Measurements from ENCODE around the gene RAB6C.
"Not testable (repeated sequence)": the region's sequence is repeated elsewhere in the genome, so short reads cannot be mapped to it uniquely, and the experiment has no call there.

- not testable (repeated sequence) for TF ChIP-seq CTCF (conservative IDR thresholded peaks at IDR 0.05; ENCODE audit: low read depth in 2 of 2); ETS1 (IDR thresholded peaks at IDR 0.05); REST (IDR thresholded peaks at IDR 0.05; ENCODE audit: unreplicated experiment); EZH2 (IDR thresholded peaks at IDR 0.05; ENCODE audit: low read depth, unreplicated experiment); JUNB (IDR thresholded peaks at IDR 0.05; ENCODE audit: unreplicated experiment); EZH2phosphoT487 (IDR thresholded peaks at IDR 0.05; ENCODE audit: unreplicated experiment); NANOG (IDR thresholded peaks at IDR 0.05; ENCODE audit: borderline replicate concordance); CREB1 (CRISPR knock-in tag; IDR thresholded peaks at IDR 0.05; ENCODE audit: low read depth); POLR2AphosphoS5 (IDR thresholded peaks at IDR 0.05; ENCODE audit: low read depth); STAT1 (IDR thresholded peaks at IDR 0.05; ENCODE audit: unreplicated experiment); ZNF331 (CRISPR knock-in tag; IDR thresholded peaks at IDR 0.05; ENCODE audit: low read depth); ZNF462 (CRISPR knock-in tag; IDR thresholded peaks at IDR 0.05)
These were observed 13.7 kb downstream of the RAB6C start for GRCh38 chr2:129993151-129993550.
